GM21529 (cell line): ENCODE measurements around the gene OTULIN.

Experiments used
- ATAC-seq: cut with Tn5 transposase; IDR thresholded peaks from one replicate; pipeline ENCODE4 v1.9.1; 2021; ENCODE audit not compliant: unreplicated experiment

The OTULIN gene

GRCh38 chr5:14741131-14741530, 76.6 kb downstream of the OTULIN start:
- ATAC-seq: no peak

GRCh38 chr5:14741801-14742440, 77.4 kb downstream of the OTULIN start:
- ATAC-seq: no peak

DNA sequence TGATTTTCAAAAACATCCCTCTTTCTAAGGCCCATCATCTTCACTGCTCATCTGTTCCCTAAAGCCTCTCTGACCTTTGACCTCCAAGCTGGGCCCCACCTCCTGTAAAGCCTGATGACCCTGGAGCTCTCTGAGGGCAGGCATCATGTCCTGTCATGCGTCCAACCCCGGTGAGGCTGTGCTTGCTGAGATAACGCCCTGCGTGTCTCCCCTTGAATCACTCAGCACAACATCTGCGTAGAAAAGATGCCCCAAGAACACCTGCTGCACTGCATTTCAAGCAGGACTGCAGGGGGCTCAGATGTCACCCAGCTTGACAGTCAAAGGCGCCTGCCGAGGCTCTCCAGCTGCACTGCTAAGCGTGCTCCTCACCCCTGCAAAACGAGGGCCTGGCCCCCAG, 78.0 kb downstream of the OTULIN start:
- ATAC-seq: no peak

GRCh38 chr5:14743601-14744295, 79.2 kb downstream of the OTULIN start:
- ATAC-seq: no peak

GRCh38 chr5:14744296-14745187, 80.0 kb downstream of the OTULIN start:
- no peak for ATAC-seq

DNA sequence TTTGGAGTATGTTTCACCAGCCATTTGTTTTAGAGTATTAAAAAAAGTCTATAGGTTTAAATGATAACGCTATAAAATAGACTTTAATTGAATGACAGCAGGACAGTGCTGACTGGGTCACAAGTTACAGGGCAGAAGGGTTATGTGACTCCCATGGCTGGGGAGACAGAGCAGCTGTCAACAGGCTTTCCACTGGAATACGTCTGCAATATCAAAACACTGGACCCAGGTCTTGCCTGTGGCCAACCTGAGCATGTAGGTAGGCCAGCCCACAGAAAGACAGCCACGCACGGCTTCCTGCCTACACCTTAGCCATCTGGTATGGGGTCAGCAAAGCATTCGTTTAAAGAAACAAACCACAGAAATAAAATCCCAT, 80.7 kb downstream of the OTULIN start:
- ATAC-seq: no peak

DNA sequence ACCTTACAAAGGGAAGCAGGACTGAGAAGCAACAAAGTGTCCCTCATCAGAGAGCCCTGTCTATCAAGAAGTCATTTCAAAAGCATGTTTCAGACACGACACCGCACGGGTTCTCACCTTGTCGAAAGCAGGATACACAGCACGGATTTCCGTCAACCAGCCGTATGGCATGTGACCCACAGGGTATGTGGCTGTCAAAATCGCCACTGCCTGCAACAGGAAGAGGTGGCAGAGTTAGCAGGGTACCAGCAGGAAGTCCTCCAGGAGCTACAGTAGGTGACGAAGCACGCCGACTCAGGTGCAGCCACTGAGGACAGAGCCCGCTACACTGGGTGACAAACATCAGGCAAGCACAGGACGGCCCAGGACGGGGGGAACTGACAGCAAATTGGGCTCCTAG, 81.2 kb downstream of the OTULIN start:
- ATAC-seq: no peak

GRCh38 chr5:14748180-14748900, 83.8 kb downstream of the OTULIN start:
- no peak for ATAC-seq
